HFF-Myc (cell line): ENCODE results near the gene POU5F1.
"Not testable (repeated sequence)": the region's sequence is repeated elsewhere in the genome, so short reads cannot be mapped to it uniquely, and the experiment has no call there.

Experiments used
- DNase-seq: peaks from one replicate; pipeline ENCODE4 v3.0.0-alpha.2; 2011; ENCODE audit warnings: low read depth; ENCODE audit errors: extremely low read depth
- H3K4me3 ChIP-seq: replicated peaks from 2 replicates; pipeline ENCODE4 v1.5.1; 2011; ENCODE audit warnings: low read depth, mild to moderate bottlenecking, control low read depth, low read length
- TF ChIP-seq, protein P1 (sequence below): IDR thresholded peaks from 2 replicates; pipeline ENCODE4 v1.5.1; 2012; ENCODE audit warnings: mild to moderate bottlenecking, low read depth, low read length, control low read depth; ENCODE audit errors: missing control alignments

POU5F1 gene

GRCh38 chr6:31168606-31169005, 1.9 kb downstream of the POU5F1 start:
- TF ChIP-seq, protein P1, sequence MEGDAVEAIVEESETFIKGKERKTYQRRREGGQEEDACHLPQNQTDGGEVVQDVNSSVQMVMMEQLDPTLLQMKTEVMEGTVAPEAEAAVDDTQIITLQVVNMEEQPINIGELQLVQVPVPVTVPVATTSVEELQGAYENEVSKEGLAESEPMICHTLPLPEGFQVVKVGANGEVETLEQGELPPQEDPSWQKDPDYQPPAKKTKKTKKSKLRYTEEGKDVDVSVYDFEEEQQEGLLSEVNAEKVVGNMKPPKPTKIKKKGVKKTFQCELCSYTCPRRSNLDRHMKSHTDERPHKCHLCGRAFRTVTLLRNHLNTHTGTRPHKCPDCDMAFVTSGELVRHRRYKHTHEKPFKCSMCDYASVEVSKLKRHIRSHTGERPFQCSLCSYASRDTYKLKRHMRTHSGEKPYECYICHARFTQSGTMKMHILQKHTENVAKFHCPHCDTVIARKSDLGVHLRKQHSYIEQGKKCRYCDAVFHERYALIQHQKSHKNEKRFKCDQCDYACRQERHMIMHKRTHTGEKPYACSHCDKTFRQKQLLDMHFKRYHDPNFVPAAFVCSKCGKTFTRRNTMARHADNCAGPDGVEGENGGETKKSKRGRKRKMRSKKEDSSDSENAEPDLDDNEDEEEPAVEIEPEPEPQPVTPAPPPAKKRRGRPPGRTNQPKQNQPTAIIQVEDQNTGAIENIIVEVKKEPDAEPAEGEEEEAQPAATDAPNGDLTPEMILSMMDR = no peak
- no peak for DNase-seq
- H3K4me3 ChIP-seq = no peak overlapping the region

- DNase-seq = no peak
- TF ChIP-seq, protein P1 = no peak
- no peak overlapping the region for H3K4me3 ChIP-seq
Measured at GRCh38 chr6:31165986-31166385, 4.5 kb downstream of the POU5F1 start.

DNA sequence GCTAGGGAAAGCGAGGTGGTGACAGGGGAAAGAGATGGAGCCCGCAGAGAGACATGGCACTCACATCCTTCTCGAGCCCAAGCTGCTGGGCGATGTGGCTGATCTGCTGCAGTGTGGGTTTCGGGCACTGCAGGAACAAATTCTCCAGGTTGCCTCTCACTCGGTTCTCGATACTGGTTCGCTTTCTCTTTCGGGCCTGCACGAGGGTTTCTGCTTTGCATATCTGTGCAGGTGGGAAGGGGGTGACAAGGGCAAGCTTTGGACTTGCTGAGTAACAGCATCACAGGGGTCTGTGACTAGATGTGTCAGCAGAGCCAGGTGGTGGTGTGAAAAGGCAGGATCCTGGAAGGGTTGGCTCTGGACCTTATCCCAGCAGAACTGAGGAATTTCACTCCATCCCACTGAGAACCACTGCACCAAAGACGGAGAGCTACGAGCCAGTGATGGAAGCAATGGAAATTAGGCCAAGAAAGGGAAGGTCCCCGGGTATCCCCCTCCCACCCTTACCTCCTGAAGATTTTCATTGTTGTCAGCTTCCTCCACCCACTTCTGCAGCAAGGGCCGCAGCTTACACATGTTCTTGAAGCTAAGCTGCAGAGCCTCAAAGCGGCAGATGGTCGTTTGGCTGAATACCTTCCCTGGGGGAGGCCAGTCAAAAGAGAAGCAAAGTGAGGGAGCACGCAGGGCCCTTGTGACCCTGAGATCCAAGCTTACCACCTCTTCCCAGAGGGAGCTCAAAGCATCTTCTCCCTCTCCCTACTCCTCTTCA, 5.2 kb downstream of the POU5F1 start:
- DNase-seq = not testable (repeated sequence)

DNA sequence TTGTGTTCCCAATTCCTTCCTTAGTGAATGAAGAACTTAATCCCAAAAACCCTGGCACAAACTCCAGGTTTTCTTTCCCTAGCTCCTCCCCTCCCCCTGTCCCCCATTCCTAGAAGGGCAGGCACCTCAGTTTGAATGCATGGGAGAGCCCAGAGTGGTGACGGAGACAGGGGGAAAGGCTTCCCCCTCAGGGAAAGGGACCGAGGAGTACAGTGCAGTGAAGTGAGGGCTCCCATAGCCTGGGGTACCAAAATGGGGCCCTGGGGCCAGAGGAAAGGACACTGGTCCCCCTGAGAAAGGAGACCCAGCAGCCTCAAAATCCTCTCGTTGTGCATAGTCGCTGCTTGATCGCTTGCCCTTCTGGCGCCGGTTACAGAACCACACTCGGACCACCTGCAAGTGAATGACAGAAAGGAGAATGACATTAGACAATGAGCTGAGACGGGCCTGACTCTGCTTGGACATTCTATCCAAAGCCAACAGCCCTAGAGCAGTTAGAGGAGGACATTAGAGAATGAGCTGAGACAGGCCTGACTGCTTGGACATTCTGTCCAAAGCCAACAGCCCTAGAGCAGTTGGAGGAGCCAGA, 5.9 kb downstream of the POU5F1 start:
- DNase-seq, H3K4me3 ChIP-seq: not testable (repeated sequence)

More for the DNA sequence above, 5.2 kb downstream of the POU5F1 start:
- H3K4me3 ChIP-seq = not testable (repeated sequence)

DNA sequence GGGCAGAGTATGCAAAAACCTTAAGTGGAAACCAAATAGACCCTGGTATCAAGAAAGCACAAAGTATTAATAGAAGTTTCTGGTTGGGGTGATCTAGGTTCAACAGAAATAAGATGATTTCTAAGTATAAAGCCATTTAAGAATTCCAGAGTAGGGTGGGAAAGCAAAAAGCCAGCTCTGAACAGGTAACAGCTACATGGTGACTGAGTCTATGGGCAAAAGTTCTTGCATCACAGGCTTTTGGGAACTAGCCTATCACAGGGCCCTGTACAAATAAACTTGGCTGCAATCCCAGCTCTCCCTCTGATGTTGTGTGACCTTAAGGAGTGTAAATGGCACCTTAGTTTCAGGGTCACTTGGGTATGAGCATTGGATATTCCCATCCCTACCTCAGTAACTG, 6.6 kb downstream of the POU5F1 start:
- DNase-seq = no peak
- TF ChIP-seq, protein P1 = no peak
- no peak overlapping the region for H3K4me3 ChIP-seq

- TF ChIP-seq, protein P1 = no peak
- H3K4me3 ChIP-seq = no peak overlapping the region
- DNase-seq = no peak
Measured at GRCh38 chr6:31162463-31163165, 7.9 kb downstream of the POU5F1 start.

GRCh38 chr6:31161216-31162126, 9.0 kb downstream of the POU5F1 start:
- TF ChIP-seq, protein P1 = no peak
- no peak for DNase-seq
- no peak overlapping the region for H3K4me3 ChIP-seq
